Left lung (tissue), 14 donors: Measurements from ENCODE around the gene STX3. TPM values are rescaled to one million over a fixed set of nuclear protein-coding genes. Genes with fewer than 3 reads are reported as not detected.

Experiments used
- ATAC-seq: fragments of 200-7000 bp; cut with Tn5 transposase; one replicate; pipeline ENCODE4 v1.9.1; 2020; ENCODE audit warnings: moderate library complexity
- DNase-seq, 4 donors: peaks; one replicate each; pipeline ENCODE4 v3.0.0-alpha.2; 2013 to 2020
- H3K27ac ChIP-seq, 2 donors: fragments of 200-600 bp; sonication (generic) in 1 of 2; one replicate each; pipeline versions ENCODE4 v1.5.0 to v1.8.0; 2020 to 2021
- H3K27me3 ChIP-seq, 2 donors: fragments of 200-600 bp; sonication (generic) in 1 of 2; one replicate each; pipeline versions ENCODE4 v1.5.0 to v1.8.0; 2020 to 2021
- H3K36me3 ChIP-seq, 2 donors: fragments of 200-600 bp; sonication (generic) in 1 of 2; one replicate each; pipeline versions ENCODE4 v1.5.0 to v1.8.0; 2020 to 2021
- H3K4me1 ChIP-seq, 2 donors: fragments of 200-600 bp; one replicate each; pipeline ENCODE4 v1.8.0; 2021
- H3K4me3 ChIP-seq, 2 donors: fragments of 200-600 bp; sonication (generic) in 1 of 2; one replicate each; pipeline versions ENCODE4 v1.5.0 to v1.8.0; 2020 to 2021; ENCODE audit warnings: mild to moderate bottlenecking in 1 of 2
- H3K9me3 ChIP-seq, 2 donors: fragments of 200-600 bp; sonication (generic) in 1 of 2; one replicate each; pipeline versions ENCODE4 v1.5.0 to v1.8.0; 2020 to 2021
- CTCF ChIP-seq, 2 donors: fragments of 200-600 bp; sonication (generic) in 1 of 2; IDR thresholded peaks; one replicate each; pipeline versions ENCODE4 v1.5.0 to v1.8.0; 2021; ENCODE audit warnings: antibody characterized with exemption in 2 of 2
- intact Hi-C, 2 donors: fragments of 100-400 bp; cut with DNase I; formaldehyde crosslinking; loops; one replicate each; pipeline versions ENCODE4 v1.11.2 to v1.14.2; 2022
- long read RNA-seq, 12 donors: library from polyadenylated mRNA in 2 of 12; unstranded in 2 of 12; transcript quantifications; one replicate each; pipeline ENCODE4 v2.0.0 and lab custom pipeline, GENCODE V29; 2019 to 2026
- polyA plus RNA-seq, 6 donors: library from polyadenylated mRNA; unstranded; fragments of 120-200 nt; gene quantifications; one replicate each; pipeline ENCODE4 v1.2.1, GENCODE V29; 2013; ENCODE audit not compliant: insufficient read length in 6 of 6
- total RNA-seq, 2 donors: library from RNA; stranded (reverse); fragmentation: NEBNext Ultra II Directional; extraction: Animal tissue kit (Norgen Biotek cat#: 25700); gene quantifications; one replicate each; pipeline ENCODE4 v1.2.1, GENCODE V29; 2021
- donor health status: DM: no; HTN: yes; CAD: no.
- donor health status: DM: no; HTN: no; CAD: no.

The STX3 gene
- total RNA-seq, result 10 to 100 TPM; 65.9 to 66.7 TPM
- polyA plus RNA-seq, result 10 to 100 TPM; 26.8 to 33.5 (median 29.6) TPM
- long read RNA-seq, donor 1, partial matches to known transcripts, result 23 of 27 reads
- long read RNA-seq, donor 1, other reads (novel, unspliced or antisense), result 0 of 27 reads
- long read RNA-seq, donor 2, partial matches to known transcripts, result 9 of 13 reads
- long read RNA-seq, donor 2, other reads (novel, unspliced or antisense), result 0 of 13 reads
- long read RNA-seq, donor 3, partial matches to known transcripts, result 0 of 5 reads
- long read RNA-seq, donor 3, other reads (novel, unspliced or antisense), result 0 of 5 reads
- long read RNA-seq, donor 4, partial matches to known transcripts, result 0 of 9 reads
- long read RNA-seq, donor 4, other reads (novel, unspliced or antisense), result 5 of 9 reads
- long read RNA-seq, donor 5, result 0 reads
- long read RNA-seq, donor 6, partial matches to known transcripts, result 0 of 2 reads
- long read RNA-seq, donor 6, other reads (novel, unspliced or antisense), result 0 of 2 reads
- long read RNA-seq, donor 7, partial matches to known transcripts, result 0 of 1 reads
- long read RNA-seq, donor 7, other reads (novel, unspliced or antisense), result 0 of 1 reads
- long read RNA-seq, donor 8, partial matches to known transcripts, result 0 of 4 reads
- long read RNA-seq, donor 8, other reads (novel, unspliced or antisense), result 0 of 4 reads
- long read RNA-seq, donor 9, result 0 reads
- long read RNA-seq, donor 10, partial matches to known transcripts, result 1 of 11 reads
- long read RNA-seq, donor 10, other reads (novel, unspliced or antisense), result 4 of 11 reads
- long read RNA-seq, donor 11, result 0 reads
- long read RNA-seq, donor 12, partial matches to known transcripts, result 0 of 1 reads
- long read RNA-seq, donor 12, other reads (novel, unspliced or antisense), result 0 of 1 reads

GRCh38 chr11:59754859-59755700 lies at the start of gene STX3:
Gene STX3, plus strand, starts transcription at chr11:59755376. Its CDS starts 230 bp downstream, at chr11:59755606.
- TF ChIP-seq CTCF (IDR thresholded peaks at IDR 0.05), result no peak
- H3K4me3 ChIP-seq, result peak within 1 kb of the TSS; percentile 94 to 97
- no peaks in the 10 kb centered on the region for H3K27me3 ChIP-seq
- H3K9me3 ChIP-seq, result no peaks in the 10 kb centered on the region
- DNase-seq (peak; percentile 33 to 96 (median 68)), ATAC-seq (peak; percentile 87)
- intact Hi-C loops, result loop anchor here in 1 of 2 donors (2.0 kb wide), 1 partner anchor 48 kb away; no protein-coding TSS in a partner anchor
- H3K4me1 ChIP-seq, result peaks cover 4 to 32% of the 10 kb centered on the region in 2 donors
- H3K27ac ChIP-seq, result peak within 1 kb of the TSS; percentile 97 to 98
- no peaks in the 10 kb centered on the region for H3K36me3 ChIP-seq

GRCh38 chr11:59706518-59707285 lies 48.5 kb upstream of the STX3 start:
- ATAC-seq (no peak), DNase-seq (no peak)
- H3K9me3 ChIP-seq, result no peaks in the 10 kb centered on the region
- H3K4me3 ChIP-seq, result no peak overlapping the region
- H3K36me3 ChIP-seq, result no peaks in the 10 kb centered on the region
- intact Hi-C loops, result no loop called here
- TF ChIP-seq CTCF (IDR thresholded peaks at IDR 0.05), result no peak
- H3K4me1 ChIP-seq, result no peaks in the 10 kb centered on the region
- H3K27ac ChIP-seq, result no peak overlapping the region
- H3K27me3 ChIP-seq, result no peaks in the 10 kb centered on the region

GRCh38 chr11:59707371-59707770 lies 47.8 kb upstream of the STX3 start:
- no peak for ATAC-seq
- no peak overlapping the region for H3K4me3 ChIP-seq

More at GRCh38 chr11:59707371-59707770, 47.8 kb upstream of the STX3 start:
- Histone ChIP-seq H3K9me3 (no peaks in the 10 kb centered on the region), H3K4me1 (no peaks in the 10 kb centered on the region), H3K27me3 (no peaks in the 10 kb centered on the region), H3K36me3 (no peaks in the 10 kb centered on the region), H3K27ac (no peak overlapping the region)
- TF ChIP-seq CTCF (IDR thresholded peaks at IDR 0.05), result no peak
- intact Hi-C loops, result no loop called here
- DNase-seq, result no peak
